ENCODE measurements around the gene CEBPZ.

The CEBPZ gene

GRCh38 chr2:37180006-37180639 is 51.3 kb downstream of the CEBPZ start:
- no peak for DNase-seq

GRCh38 chr2:37173741-37174140 is 57.7 kb downstream of the CEBPZ start:
- DNase-seq = no peak

GRCh38 chr2:37171624-37171950 is 59.8 kb downstream of the CEBPZ start:
- no peak for DNase-seq

- no peak for DNase-seq
These were observed 63.0 kb downstream of the CEBPZ start for GRCh38 chr2:37168217-37168981.

GRCh38 chr2:37167636-37168180 is 63.7 kb downstream of the CEBPZ start:
- no peak for DNase-seq

- no peak for DNase-seq
These were observed 66.6 kb downstream of the CEBPZ start for GRCh38 chr2:37164757-37165156.

- peak; percentile 54 to 56 for DNase-seq
These were observed 74.3 kb downstream of the CEBPZ start, which contains the start of gene EIF2AK2 for GRCh38 chr2:37156857-37157714. TSS of gene EIF2AK2 (minus strand) at chr2:37156980. CDS start at chr2:37147806, 9,174 bp downstream.

- DNase-seq = no peak
These were observed 75.1 kb downstream of the CEBPZ start for GRCh38 chr2:37156071-37156856.

- no peak for DNase-seq
These were observed 76.6 kb downstream of the CEBPZ start for GRCh38 chr2:37154785-37155184.

- DNase-seq = no peak
These were observed 78.2 kb downstream of the CEBPZ start for GRCh38 chr2:37153224-37153623.
